ENCODE measurements around the gene ARID5B.

- TF ChIP-seq CTCF (conservative IDR thresholded peaks at IDR 0.05; ENCODE audit: low read depth, low read length) (no peak), MAFK (IDR thresholded peaks at IDR 0.05; ENCODE audit: low read depth, low read length) (no peak), POLR2A (IDR thresholded peaks at IDR 0.05; ENCODE audit: low read depth, low read length) (no peak), SMC3 (IDR thresholded peaks at IDR 0.05; ENCODE audit: low read depth, low read length) (no peak), CEBPB (IDR thresholded peaks at IDR 0.05; ENCODE audit: low read depth, low read length) (no peak), CHD1 (IDR thresholded peaks at IDR 0.05; ENCODE audit: low read depth, low read length) (no peak), USF2 (IDR thresholded peaks at IDR 0.05; ENCODE audit: low read depth, low read length) (no peak), ELK1 (IDR thresholded peaks at IDR 0.05; ENCODE audit: borderline replicate concordance, low read depth, low read length) (no peak), RCOR1 (IDR thresholded peaks at IDR 0.05; ENCODE audit: insufficient replicate concordance, low read length) (no peak), MAZ (IDR thresholded peaks at IDR 0.05; ENCODE audit: borderline replicate concordance, low read depth, low read length) (no peak), MXI1 (IDR thresholded peaks at IDR 0.05; ENCODE audit: borderline replicate concordance, low read depth, low read length) (no peak), RAD21 (IDR thresholded peaks at IDR 0.05; ENCODE audit: low read length) (no peak), RFX5 (IDR thresholded peaks at IDR 0.05; ENCODE audit: low read depth, low read length) (no peak), FOS (IDR thresholded peaks at IDR 0.05; ENCODE audit: low read depth, low read length) (no peak)
Measured at GRCh38 chr10:62085404-62085803, 183.9 kb downstream of the ARID5B start.
